Psoas muscle (tissue), 8 donors: ENCODE measurements around the gene PBX1. TPM values are rescaled to one million over a fixed set of nuclear protein-coding genes. Genes with fewer than 3 reads are reported as not detected.

Experiments used
- ATAC-seq, 4 donors: fragments of 200-7000 bp; cut with Tn5 transposase; one replicate each; pipeline ENCODE4 v1.9.1; 2020; ENCODE audit warnings: moderate library complexity in 3 of 4, mild to moderate bottlenecking in 2 of 4
- DNase-seq, 2 donors: peaks; one replicate each; pipeline ENCODE4 v3.0.0-alpha.2; 2020
- H3K27ac ChIP-seq: fragments of 200-600 bp; one replicate; pipeline ENCODE4 v1.8.0; 2022
- H3K27me3 ChIP-seq, 3 donors: fragments of 200-600 bp in 1 of 3; one replicate each; pipeline versions ENCODE4 v1.6.1 to v1.8.0; 2013 to 2022; ENCODE audit warnings: low read length in 2 of 3, mild to moderate bottlenecking in 2 of 3, moderate library complexity in 1 of 3; ENCODE audit not compliant: insufficient read depth in 3 of 3
- H3K36me3 ChIP-seq, 2 donors: fragments of 200-600 bp in 1 of 2; one replicate each; pipeline versions ENCODE4 v1.6.1 to v1.8.0; 2013 to 2022; ENCODE audit warnings: low read depth in 1 of 2, mild to moderate bottlenecking in 1 of 2, moderate library complexity in 1 of 2; ENCODE audit not compliant: insufficient read depth in 1 of 2
- H3K4me1 ChIP-seq: fragments of 200-600 bp; one replicate; pipeline ENCODE4 v1.8.0; 2022
- H3K4me3 ChIP-seq: fragments of 200-600 bp; one replicate; pipeline ENCODE4 v1.8.0; 2022; ENCODE audit warnings: mild to moderate bottlenecking
- H3K9me3 ChIP-seq: fragments of 200-600 bp; one replicate; pipeline ENCODE4 v1.8.0; 2022
- CTCF ChIP-seq: fragments of 200-600 bp; IDR thresholded peaks from one replicate; pipeline ENCODE4 v1.8.0; 2022; ENCODE audit warnings: antibody characterized with exemption
- WGBS, 3 donors: extraction: QIAGEN DNeasy Blood & Tissue Kit; methylation state at CpG; one replicate each; pipeline versions ENCODE4 v1.1.6 to v1.1.7; 2013; 5-methylcytosine and 5-hydroxymethylcytosine counted together
- intact Hi-C, 2 donors: fragments of 100-400 bp; cut with DNase I; formaldehyde crosslinking; loops; one replicate each; pipeline versions ENCODE4 v1.11.0 to v1.14.2; 2022
- polyA plus RNA-seq, 3 donors: library from polyadenylated mRNA; stranded (reverse); fragments of 200-250 nt; gene quantifications; one replicate each; pipeline ENCODE4 v1.2.3, GENCODE V29; 2013
- total RNA-seq, 4 donors: library from RNA; stranded (reverse); fragmentation: NEBNext Ultra II Directional in 2 of 4; extraction: Animal tissue kit (Norgen Biotek cat#: 25700) in 2 of 4; gene quantifications; one replicate each; pipeline versions ENCODE4 v1.2.1 to v1.2.4, GENCODE V29; 2021 to 2023
- donor health status: healthy with polysubstance abuse.
- donor health status: DM: no; HTN: no; CAD: no; lungs with moderate emphysema.
- donor health status: Bipolar disorder and iron deficiency.
- donor health status: healthy.
- donor health status: DM: yes; HTN: yes; CAD: no.
- donor health status: DM: no; HTN: no; CAD: no.
- donor health status: DM: no; HTN: no; CAD: no.
- donor health status: DM: yes; HTN: yes; CAD: no.

PBX1 gene
- total and polyA plus RNA-seq, 7 donors: 10.6 to 69.9 (median 59.3) TPM

- Histone ChIP-seq H3K36me3 (no peaks in the 10 kb centered on the region), H3K4me3 (no peak overlapping the region), H3K27ac (peak overlapping the region; percentile 32), H3K27me3 (no peaks in the 10 kb centered on the region), H3K4me1 (peaks cover 75% of the 10 kb centered on the region), H3K9me3 (no peaks in the 10 kb centered on the region)
- 19 to 39% (median 28%) methylated on average over 2 of the region's 2 CpGs for WGBS, 3 donors
- no peak for TF ChIP-seq CTCF
- no peak for DNase-seq
- no peak for ATAC-seq
- intact Hi-C loops: no loop called here
Measured at GRCh38 chr1:164721228-164721496, 162.2 kb downstream of the PBX1 start.

GRCh38 chr1:164723296-164723798 is 164.4 kb downstream of the PBX1 start:
- Histone ChIP-seq H3K9me3 (no peaks in the 10 kb centered on the region), H3K4me3 (no peak overlapping the region), H3K27ac (peak overlapping the region; percentile 17), H3K27me3 (no peaks in the 10 kb centered on the region), H3K4me1 (peaks cover 73% of the 10 kb centered on the region), H3K36me3 (no peaks in the 10 kb centered on the region)
- no peak for TF ChIP-seq CTCF
- WGBS, 3 donors: 31 to 63% (median 33%) methylated on average over 9 of the region's 9 CpGs
- ATAC-seq: peak; percentile 50 to 71 (median 69)
- intact Hi-C loops: no loop called here
- DNase-seq: no peak

- ATAC-seq: no peak
- Histone ChIP-seq H3K27me3 (no peaks in the 10 kb centered on the region), H3K4me1 (peaks cover 73% of the 10 kb centered on the region), H3K4me3 (no peak overlapping the region), H3K9me3 (no peaks in the 10 kb centered on the region), H3K36me3 (no peaks in the 10 kb centered on the region), H3K27ac (no peak overlapping the region)
- whole genome bisulfite sequencing, 3 donors: 56 to 81% (median 62%) methylated on average over 4 of the region's 4 CpGs
- intact Hi-C loops: no loop called here
- TF ChIP-seq CTCF: no peak
- DNase-seq: no peak
Measured at GRCh38 chr1:164725401-164725800, 166.4 kb downstream of the PBX1 start.

- Histone ChIP-seq H3K27me3 (no peaks in the 10 kb centered on the region), H3K36me3 (no peaks in the 10 kb centered on the region), H3K9me3 (no peaks in the 10 kb centered on the region), H3K4me1 (peaks cover 72% of the 10 kb centered on the region), H3K4me3 (no peak overlapping the region), H3K27ac (no peak overlapping the region)
- peak; percentile 19 to 75 (median 71) for ATAC-seq
- intact Hi-C loops: no loop called here
- TF ChIP-seq CTCF: no peak
- no peak for DNase-seq
- WGBS, 3 donors: 50 to 58% (median 50%) methylated on average over 2 of the region's 2 CpGs
Measured at GRCh38 chr1:164726235-164726634, 167.3 kb downstream of the PBX1 start.

GRCh38 chr1:164728719-164729118 is 169.7 kb downstream of the PBX1 start:
- DNase-seq (no peak), ATAC-seq (peak in 1 of 4 donors; percentile 21)
- WGBS, 3 donors: 59 to 84% (median 69%) methylated on average over 5 of the region's 5 CpGs
- no peaks in the 10 kb centered on the region for H3K36me3 ChIP-seq
- H3K27ac ChIP-seq: no peak overlapping the region
- H3K4me1 ChIP-seq: peaks cover 62% of the 10 kb centered on the region
- H3K9me3 ChIP-seq: no peaks in the 10 kb centered on the region
- no peak for TF ChIP-seq CTCF
- no peaks in the 10 kb centered on the region for H3K27me3 ChIP-seq
- intact Hi-C loops: no loop called here
- H3K4me3 ChIP-seq: no peak overlapping the region
